HEK293T (cell line): Measurements from ENCODE around the gene SUGCT.

Experiments
- ARNT ChIP-seq: fragments of 450-650 bp; IDR thresholded peaks from 2 replicates; pipeline ENCODE4 v1.6.1; 2017; ENCODE audit warnings: mild to moderate bottlenecking
- BHLHE40 ChIP-seq: fragments of 450-650 bp; IDR thresholded peaks from 2 replicates; pipeline ENCODE4 v1.6.1; 2016; ENCODE audit warnings: mild to moderate bottlenecking, moderate library complexity, borderline replicate concordance
- CTBP1 ChIP-seq: fragments of 450-650 bp; IDR thresholded peaks from 2 replicates; pipeline ENCODE4 v1.6.1; 2016; ENCODE audit warnings: borderline replicate concordance
- ELF4 ChIP-seq: fragments of 450-650 bp; IDR thresholded peaks from 2 replicates; pipeline ENCODE4 v1.6.1; 2017; ENCODE audit warnings: antibody characterized with exemption
- FOXA1 ChIP-seq: fragments of 450-650 bp; IDR thresholded peaks from 2 replicates; pipeline ENCODE4 v1.6.1; 2016; ENCODE audit warnings: mild to moderate bottlenecking
- FOXM1 ChIP-seq: fragments of 450-650 bp; IDR thresholded peaks from 2 replicates; pipeline ENCODE4 v1.6.1; 2017; ENCODE audit warnings: mild to moderate bottlenecking, borderline replicate concordance
- NFRKB ChIP-seq: fragments of 450-650 bp; IDR thresholded peaks from 2 replicates; pipeline ENCODE4 v1.6.1; 2016; ENCODE audit warnings: mild to moderate bottlenecking, moderate library complexity
- SUZ12 ChIP-seq: fragments of 450-650 bp; IDR thresholded peaks from 2 replicates; pipeline ENCODE4 v1.6.1; 2016; ENCODE audit warnings: mild to moderate bottlenecking
- TF ChIP-seq, protein P1 (sequence below): fragments of 450-650 bp; IDR thresholded peaks from 2 replicates; pipeline ENCODE4 v1.6.1; 2016

DNA sequence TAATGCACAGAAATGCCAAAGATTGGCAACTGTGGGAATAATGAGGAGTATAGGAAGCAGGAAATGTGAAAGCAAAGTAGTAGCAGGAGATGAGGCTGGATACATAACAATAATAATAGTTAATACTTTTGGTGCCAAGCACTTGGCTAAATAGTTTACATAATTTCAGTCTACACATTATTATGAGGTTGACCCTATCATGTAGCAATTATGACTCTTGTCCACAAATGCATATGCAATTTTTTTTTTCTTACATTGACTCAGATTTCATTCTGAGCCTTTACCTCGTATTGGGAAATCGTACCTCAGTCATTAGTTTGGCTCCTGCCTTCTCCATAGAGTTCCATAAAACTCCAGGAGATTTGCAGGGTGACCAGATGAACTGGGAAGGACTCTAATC is 219.9 kb downstream of the SUGCT start:
- TF ChIP-seq, protein P1, sequence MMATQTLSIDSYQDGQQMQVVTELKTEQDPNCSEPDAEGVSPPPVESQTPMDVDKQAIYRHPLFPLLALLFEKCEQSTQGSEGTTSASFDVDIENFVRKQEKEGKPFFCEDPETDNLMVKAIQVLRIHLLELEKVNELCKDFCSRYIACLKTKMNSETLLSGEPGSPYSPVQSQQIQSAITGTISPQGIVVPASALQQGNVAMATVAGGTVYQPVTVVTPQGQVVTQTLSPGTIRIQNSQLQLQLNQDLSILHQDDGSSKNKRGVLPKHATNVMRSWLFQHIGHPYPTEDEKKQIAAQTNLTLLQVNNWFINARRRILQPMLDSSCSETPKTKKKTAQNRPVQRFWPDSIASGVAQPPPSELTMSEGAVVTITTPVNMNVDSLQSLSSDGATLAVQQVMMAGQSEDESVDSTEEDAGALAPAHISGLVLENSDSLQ, result no peak
- TF ChIP-seq FOXM1 (no peak), SUZ12 (no peak), FOXA1 (no peak), ARNT (no peak), CTBP1 (no peak), ELF4 (no peak), BHLHE40 (no peak), NFRKB (no peak)
